Measurements from ENCODE around the gene ATP2C1.

- no peak for TF ChIP-seq CTCF (IDR thresholded peaks at IDR 0.05)
- TF ChIP-seq POLR2AphosphoS5 (IDR thresholded peaks at IDR 0.05) = no peak
- TF ChIP-seq POLR2A (IDR thresholded peaks at IDR 0.05) = no peak
- no peak for TF ChIP-seq EP300 (IDR thresholded peaks at IDR 0.05)
These were observed 24.4 kb downstream of the ATP2C1 start for GRCh38 chr3:130918328-130918727.
